HG02981 (cell line): ENCODE measurements around the gene SNAPIN.

Experiments
- ATAC-seq: cut with Tn5 transposase; IDR thresholded peaks from one replicate; pipeline ENCODE4 v1.9.1; 2021; ENCODE audit warnings: mild to moderate bottlenecking, moderate library complexity; ENCODE audit not compliant: unreplicated experiment

Gene SNAPIN

GRCh38 chr1:153658400-153659174 is at the start of gene SNAPIN:
Gene SNAPIN (plus strand): TSS chr1:153658703. CDS start chr1:153658744, 41 bp downstream.
- ATAC-seq, result peak; percentile 93

- ATAC-seq, result no peak
Observed at GRCh38 chr1:153608742-153609584, 49.5 kb upstream of the SNAPIN start.

- ATAC-seq, result no peak
Observed at GRCh38 chr1:153609585-153609907, 49.0 kb upstream of the SNAPIN start.

- ATAC-seq, result no peak
Observed at GRCh38 chr1:153610334-153610733, 48.2 kb upstream of the SNAPIN start.

- no peak for ATAC-seq
Observed at GRCh38 chr1:153610811-153611301, 47.6 kb upstream of the SNAPIN start.

GRCh38 chr1:153611356-153611755 is 47.1 kb upstream of the SNAPIN start:
- ATAC-seq, result no peak

GRCh38 chr1:153612111-153612754 is 46.3 kb upstream of the SNAPIN start:
- ATAC-seq, result no peak

GRCh38 chr1:153612755-153613331 is 45.7 kb upstream of the SNAPIN start, which contains the start of gene S100A16:
Gene S100A16 (minus strand): TSS chr1:153613137. CDS start chr1:153608151, 4,986 bp downstream.
- ATAC-seq, result no peak

- ATAC-seq, result no peak
Observed at GRCh38 chr1:153613406-153613805, 45.1 kb upstream of the SNAPIN start.

- no peak for ATAC-seq
Observed at GRCh38 chr1:153614189-153614900, 44.2 kb upstream of the SNAPIN start.

GRCh38 chr1:153614906-153615305 is 43.6 kb upstream of the SNAPIN start:
- no peak for ATAC-seq

GRCh38 chr1:153615406-153615805 is 43.1 kb upstream of the SNAPIN start:
- no peak for ATAC-seq

GRCh38 chr1:153616144-153616916 is 42.2 kb upstream of the SNAPIN start, which contains the start of gene S100A14:
Gene S100A14 (minus strand): TSS chr1:153616325. CDS start chr1:153615858, 467 bp downstream.
- ATAC-seq, result no peak

- no peak for ATAC-seq
Observed at GRCh38 chr1:153616917-153617311, 41.6 kb upstream of the SNAPIN start.

GRCh38 chr1:153617663-153618062 is 40.8 kb upstream of the SNAPIN start:
- ATAC-seq, result peak; percentile 84

- no peak for ATAC-seq
Observed at GRCh38 chr1:153619171-153619570, 39.3 kb upstream of the SNAPIN start.

- ATAC-seq, result no peak
Observed at GRCh38 chr1:153623101-153623500, 35.4 kb upstream of the SNAPIN start.

GRCh38 chr1:153624965-153625611 is 33.4 kb upstream of the SNAPIN start:
- ATAC-seq, result no peak

- ATAC-seq, result no peak
Observed at GRCh38 chr1:153626477-153626903, 32.0 kb upstream of the SNAPIN start.
